H1 (cell line): ENCODE data around the gene PPP2R3A. TPM values are rescaled to one million over a fixed set of nuclear protein-coding genes. Genes with fewer than 3 reads are reported as not detected.

ENCODE experiments used
- CTCF ChIA-PET: fragments of 300-600 bp; sonication (Branson Sonifier 250); formaldehyde crosslinking; loops from one replicate; lab custom pipeline; 2021; ENCODE audit not compliant: partially characterized antibody; lab: Charles Lee
- POLR2A ChIA-PET: fragments of 300-600 bp; sonication (Branson Sonifier 250); formaldehyde crosslinking; loops from one replicate; lab custom pipeline; 2021; ENCODE audit warnings: inconsistent platforms; ENCODE audit not compliant: partially characterized antibody; lab: Charles Lee
- DNase-seq, 2 experiments: peaks; one replicate each; pipeline versions ENCODE4 v3.0.0 to v3.0.0-alpha.2; 2010 to 2022; ENCODE audit warnings: low spot score in 2 of 2, low read depth in 1 of 2, mixed read lengths in 1 of 2
- FAIRE-seq: peaks from 2 replicates; lab custom pipeline; 2011; peaks lifted over from hg19 to GRCh38; lab: Jason Lieb, UNC
- H2AFZ ChIP-seq: 2 replicates; pipeline ENCODE4 v1.8.1; 2012; ENCODE audit warnings: low read length, inconsistent platforms
- H2AK5ac ChIP-seq: 2 replicates; pipeline ENCODE4 v1.6.1; 2013; ENCODE audit warnings: low read depth, low read length
- H2BK120ac ChIP-seq: replicated peaks from 2 replicates; pipeline ENCODE3; 2013; ENCODE audit warnings: low read depth, low read length, inconsistent platforms
- H2BK12ac ChIP-seq: 2 replicates; pipeline ENCODE4 v1.6.1; 2013; ENCODE audit warnings: low read depth, low read length
- H2BK15ac ChIP-seq: 2 replicates; pipeline ENCODE4 v1.6.1; 2013; ENCODE audit warnings: low read length
- H2BK20ac ChIP-seq: 2 replicates; pipeline ENCODE4 v1.6.1; 2013; ENCODE audit warnings: low read length
- H2BK5ac ChIP-seq: 2 replicates; pipeline ENCODE4 v1.6.1; 2013; ENCODE audit warnings: low read depth, low read length
- H3K14ac ChIP-seq: 2 replicates; pipeline ENCODE4 v1.6.1; 2013; ENCODE audit warnings: inconsistent platforms; ENCODE audit not compliant: insufficient read length
- H3K18ac ChIP-seq: 2 replicates; pipeline ENCODE4 v1.6.1; 2013; ENCODE audit warnings: low read length; ENCODE audit errors: extremely low read depth
- H3K23ac ChIP-seq: 2 replicates; pipeline ENCODE4 v1.6.1; 2013; ENCODE audit warnings: inconsistent platforms; ENCODE audit not compliant: insufficient read length
- H3K23me2 ChIP-seq: 2 replicates; pipeline ENCODE4 v1.6.1; 2013; ENCODE audit warnings: low read depth, low read length
- H3K27ac ChIP-seq: 2 replicates; pipeline ENCODE4 v1.6.1; 2011; ENCODE audit warnings: low read depth, low read length, inconsistent platforms
- H3K27me3 ChIP-seq, 4 experiments: replicated peaks in 1 of 4; 1 replicate in 1 of 4; 2 replicates in 3 of 4; pipeline versions ENCODE4 v1.6.1 to v1.8.1; 2011 to 2013; ENCODE audit warnings: low read length in 3 of 4, mild to moderate bottlenecking in 3 of 4, inconsistent platforms in 2 of 4, mixed read lengths in 2 of 4, moderate library complexity in 1 of 4; ENCODE audit not compliant: control insufficient read depth in 3 of 4, insufficient read depth in 3 of 4; ENCODE audit errors: extremely low read depth in 1 of 4
- H3K36me3 ChIP-seq, 4 experiments: 2 replicates each; pipeline versions ENCODE4 v1.6.1 to v1.8.1; 2011 to 2013; ENCODE audit warnings: mild to moderate bottlenecking in 4 of 4, low read length in 3 of 4, moderate library complexity in 2 of 4, control low read depth in 1 of 4, inconsistent platforms in 1 of 4; ENCODE audit not compliant: insufficient read depth in 4 of 4, control insufficient read depth in 2 of 4
- H3K4ac ChIP-seq: replicated peaks from 2 replicates; pipeline ENCODE3; 2013; ENCODE audit warnings: low read length, low read depth, mixed read lengths, inconsistent platforms; ENCODE audit not compliant: insufficient read length
- H3K4me1 ChIP-seq, 4 experiments: replicated peaks in 1 of 4; 1 replicate in 1 of 4; 2 replicates in 3 of 4; pipeline versions ENCODE4 v1.6.1 to v1.8.1; 2011 to 2013; ENCODE audit warnings: low read length in 3 of 4, inconsistent platforms in 2 of 4, mixed read lengths in 1 of 4; ENCODE audit not compliant: insufficient read depth in 4 of 4, control insufficient read depth in 3 of 4
- H3K4me2 ChIP-seq, 2 experiments: 2 replicates each; pipeline versions ENCODE4 v1.6.1 to v1.8.1; 2011 to 2013; ENCODE audit warnings: low read depth in 2 of 2, low read length in 2 of 2, control low read depth in 1 of 2, inconsistent platforms in 1 of 2, mild to moderate bottlenecking in 1 of 2; ENCODE audit not compliant: insufficient read depth in 1 of 2
- H3K4me3 ChIP-seq, 4 experiments: fragments of 200-600, 300-600 bp in 1 of 4; sonication (generic), shearing (Covaris generic), sonication (Bioruptor Twin) in 1 of 4; 2 replicates each; pipeline versions ENCODE4 v1.5.1 to v1.8.1; 2011 to 2016; ENCODE audit warnings: low read length in 4 of 4, low read depth in 3 of 4, control low read depth in 2 of 4, inconsistent platforms in 2 of 4, mild to moderate bottlenecking in 2 of 4, mixed read lengths in 1 of 4, moderate library complexity in 1 of 4; ENCODE audit not compliant: insufficient read depth in 2 of 4; ENCODE audit errors: extremely low read depth in 1 of 4
- H3K56ac ChIP-seq: replicated peaks from 2 replicates; pipeline ENCODE3; 2013; ENCODE audit warnings: low read depth, mild to moderate bottlenecking, mixed read lengths, low read length, inconsistent platforms; ENCODE audit not compliant: insufficient read length
- H3K79me1 ChIP-seq: 2 replicates; pipeline ENCODE4 v1.6.1; 2013; ENCODE audit warnings: low read depth, low read length, control low read depth
- H3K79me2 ChIP-seq, 2 experiments: 2 replicates each; pipeline versions ENCODE4 v1.6.1 to v1.8.1; 2012 to 2013; ENCODE audit warnings: low read length in 2 of 2, mild to moderate bottlenecking in 2 of 2, inconsistent platforms in 1 of 2; ENCODE audit not compliant: insufficient read depth in 2 of 2, control insufficient read depth in 1 of 2
- H3K9ac ChIP-seq, 4 experiments: replicated peaks in 1 of 4; 1 replicate in 1 of 4; 2 replicates in 3 of 4; pipeline versions ENCODE4 v1.6.1 to v1.8.1; 2011 to 2013; ENCODE audit warnings: low read depth in 3 of 4, low read length in 3 of 4, control low read depth in 2 of 4, mild to moderate bottlenecking in 2 of 4, moderate library complexity in 2 of 4, inconsistent platforms in 1 of 4; ENCODE audit errors: extremely low read depth in 1 of 4
- H3K9me3 ChIP-seq, 2 experiments: 2 replicates each; pipeline versions ENCODE4 v1.6.1 to v1.8.1; 2012 to 2013; ENCODE audit warnings: mild to moderate bottlenecking in 2 of 2, moderate library complexity in 2 of 2, control low read depth in 1 of 2, inconsistent platforms in 1 of 2, low read depth in 1 of 2, low read length in 1 of 2, mixed read lengths in 1 of 2; ENCODE audit not compliant: insufficient read depth in 2 of 2
- H4K20me1 ChIP-seq, 2 experiments: replicated peaks in 1 of 2; 2 replicates each; pipeline versions ENCODE3 to v1.8.1; 2011 to 2013; ENCODE audit warnings: inconsistent platforms in 2 of 2, low read length in 2 of 2, mild to moderate bottlenecking in 1 of 2; ENCODE audit not compliant: insufficient read depth in 2 of 2, control insufficient read depth in 1 of 2
- H4K5ac ChIP-seq: 2 replicates; pipeline ENCODE4 v1.6.1; 2013; ENCODE audit warnings: low read length, low read depth, mixed read lengths, inconsistent platforms; ENCODE audit not compliant: insufficient read length
- H4K8ac ChIP-seq: 2 replicates; pipeline ENCODE4 v1.8.0; 2013; ENCODE audit warnings: mild to moderate bottlenecking, moderate library complexity, low read length, inconsistent platforms; ENCODE audit not compliant: insufficient read depth; ENCODE audit errors: extremely low read depth
- H4K91ac ChIP-seq: replicated peaks from 2 replicates; pipeline ENCODE3; 2013; ENCODE audit warnings: low read length, mixed read lengths, inconsistent platforms; ENCODE audit not compliant: insufficient read length
- CEBPB ChIP-seq: IDR thresholded peaks from 2 replicates; pipeline ENCODE4 v1.6.1; 2012; ENCODE audit warnings: low read depth, low read length
- CHD2 ChIP-seq: IDR thresholded peaks from 2 replicates; pipeline ENCODE4 v1.6.1; 2012; ENCODE audit warnings: low read length, improper control_type of control experiment
- CREB1 ChIP-seq: IDR thresholded peaks from 2 replicates; pipeline ENCODE4 v1.6.1; 2012; ENCODE audit warnings: inconsistent platforms
- EZH2 ChIP-seq: fragments of 200-600 bp; sonication (generic); IDR thresholded peaks from 2 replicates; pipeline ENCODE4 v1.7.1; 2012; ENCODE audit warnings: low read depth, mild to moderate bottlenecking, moderate library complexity, low read length, inconsistent platforms; ENCODE audit not compliant: severe bottlenecking
- FOSL1 ChIP-seq: IDR thresholded peaks from 2 replicates; pipeline ENCODE4 v1.6.1; 2011; ENCODE audit warnings: mild to moderate bottlenecking, low read depth, low read length, moderate library complexity; ENCODE audit not compliant: insufficient read depth
- GTF2F1 ChIP-seq: IDR thresholded peaks from 2 replicates; pipeline ENCODE4 v1.6.1; 2012; ENCODE audit warnings: low read depth, low read length, improper control_type of control experiment, borderline replicate concordance
- JUN ChIP-seq: IDR thresholded peaks from 2 replicates; pipeline ENCODE4 v1.6.1; 2011; ENCODE audit warnings: low read depth, mild to moderate bottlenecking, improper control_type of control experiment, low read length
- KDM4A ChIP-seq: IDR thresholded peaks from one replicate; pipeline ENCODE4 v1.7.1; 2012; ENCODE audit warnings: low read depth, mild to moderate bottlenecking, moderate library complexity, low read length, inconsistent platforms; ENCODE audit not compliant: severe bottlenecking
- POLR2A ChIP-seq, 2 experiments: IDR thresholded peaks; 1 replicate in 1 of 2; 2 replicates in 1 of 2; pipeline ENCODE4 v1.6.1; 2011; ENCODE audit warnings: low read depth in 2 of 2, low read length in 2 of 2, mild to moderate bottlenecking in 2 of 2; ENCODE audit errors: control extremely low read depth in 1 of 2
- RFX5 ChIP-seq: IDR thresholded peaks from 2 replicates; pipeline ENCODE4 v1.6.1; 2011; ENCODE audit warnings: low read depth, low read length, improper control_type of control experiment, borderline replicate concordance
- SIN3A ChIP-seq, 2 experiments: IDR thresholded peaks in 1 of 2; conservative IDR thresholded peaks in 1 of 2; 2 replicates each; pipeline ENCODE4 v1.6.1; 2011 to 2012; ENCODE audit warnings: low read length in 2 of 2, improper control_type of control experiment in 1 of 2, low read depth in 1 of 2, mild to moderate bottlenecking in 1 of 2
- SIX5 ChIP-seq: IDR thresholded peaks from 2 replicates; pipeline ENCODE4 v1.6.1; 2011; ENCODE audit warnings: mild to moderate bottlenecking, low read depth, low read length
- SUZ12 ChIP-seq: fragments of 200-600 bp; sonication (generic); IDR thresholded peaks from 2 replicates; pipeline ENCODE4 v1.6.1; 2012; ENCODE audit warnings: mild to moderate bottlenecking, inconsistent platforms, low read length, moderate library complexity, mixed read lengths
- TAF1 ChIP-seq: IDR thresholded peaks from 2 replicates; pipeline ENCODE4 v1.6.1; 2011; ENCODE audit warnings: mild to moderate bottlenecking, low read depth, low read length
- YY1 ChIP-seq: IDR thresholded peaks from 2 replicates; pipeline ENCODE4 v1.6.1; 2011; ENCODE audit warnings: low read depth, mild to moderate bottlenecking, low read length
- WGBS, 2 experiments: shearing (Covaris generic) in 1 of 2; methylation state at CpG; one replicate each; pipeline versions ENCODE4 v1.1.6 to v1.1.7; 2013 to 2015; ENCODE audit warnings: low lambda C conversion rate in 2 of 2, mixed read lengths in 2 of 2, inconsistent platforms in 1 of 2, low coverage in 1 of 2, missing lambda C conversion rate in 1 of 2; ENCODE audit not compliant: insufficient replicate concordance in 2 of 2, insufficient coverage in 1 of 2, insufficient read length in 1 of 2; ENCODE audit errors: extremely low coverage in 1 of 2, missing lambda C conversion rate in 1 of 2; 5-methylcytosine and 5-hydroxymethylcytosine counted together
- polyA plus RNA-seq, 7 experiments: library from polyadenylated mRNA; depleted of rRNA in 3 of 7; stranded (reverse) in 5 of 7; unstranded in 2 of 7; fragments of >200 nt in 5 of 7; fragments of 200-250 nt in 2 of 7; gene quantifications; 1 replicate in 5 of 7; 2 replicates in 1 of 7; 4 replicates in 1 of 7; pipeline versions ENCODE4 v1.2.1 to v1.2.3, GENCODE V29; 2011 to 2013; ENCODE audit warnings: missing spikeins in 2 of 7, mixed read lengths in 2 of 7
- total RNA-seq: library from RNA; stranded (reverse); fragmentation: NEBNext Ultra II Directional; extraction: Animal tissue kit (Norgen Biotek cat#: 25700); gene quantifications from 2 replicates; pipeline ENCODE4 v1.2.1, GENCODE V29; 2021

PPP2R3A gene
- total and polyA plus RNA-seq, 2 of the 8 experiments (the other 6 are each of a cell fraction or from before 2014, with no cell fraction given) = 4.1 to 15.2 TPM

- H2BK20ac ChIP-seq = no peak overlapping the region
- no peaks in the 10 kb centered on the region for H3K9me3 ChIP-seq
- H2AFZ ChIP-seq = no peak overlapping the region
- H4K8ac ChIP-seq = no peak overlapping the region
- no peaks in the 10 kb centered on the region; a peak in 1 of 7 replicates for H3K27me3 ChIP-seq
- CTCF ChIA-PET = interaction anchor here (1.0 to 1.2 kb wide), 2 partner anchors 9 to 67 kb away, joined by 3 to 4 read pairs; no protein-coding TSS in a partner anchor
- no peak overlapping the region for H3K4me2 ChIP-seq
- peaks cover 0 to 7% of the 10 kb centered on the region in 2 experiments for H4K20me1 ChIP-seq
- DNase-seq = no peak
- H3K23ac ChIP-seq = no peak overlapping the region
- 0 out of 2 replicates have a peak overlapping the region, but pooled peaks have one; percentile 31 for H2BK12ac ChIP-seq
- no peak overlapping the region for H3K14ac ChIP-seq
- no peak overlapping the region for H2BK120ac ChIP-seq
- no peaks in the 10 kb centered on the region for H3K79me1 ChIP-seq
- no peak overlapping the region for H4K5ac ChIP-seq
- no peak overlapping the region for H4K91ac ChIP-seq
- H3K56ac ChIP-seq = no peak overlapping the region
- H3K4me1 ChIP-seq = peaks cover 0 to 7% (median under 1%) of the 10 kb centered on the region in 4 experiments; a peak in 2 of 7 replicates
- no peak overlapping the region for H2AK5ac ChIP-seq
- no peak overlapping the region for H2BK5ac ChIP-seq
- H3K36me3 ChIP-seq = peaks cover 0 to 3% (median 0%) of the 10 kb centered on the region in 4 experiments; a peak in 2 of 8 replicates
- H3K27ac ChIP-seq = no peak overlapping the region
- no peak overlapping the region for H3K9ac ChIP-seq
- no peak overlapping the region for H2BK15ac ChIP-seq
- H3K79me2 ChIP-seq = no peaks in the 10 kb centered on the region
- H3K4me3 ChIP-seq = no peak overlapping the region
- no peak overlapping the region for H3K4ac ChIP-seq
- 88% methylated on average over 4 of the region's 4 CpGs; no CpG with 5 or more reads in 1 of the 2 experiments for WGBS, 2 experiments
- no peak for FAIRE-seq
- no peak overlapping the region for H3K18ac ChIP-seq
- H3K23me2 ChIP-seq = no peaks in the 10 kb centered on the region
- POLR2A ChIA-PET = interaction anchor here (0.6 kb wide), 1 partner anchor 55 kb away, joined by 5 read pairs; no protein-coding TSS in a partner anchor
- no peak for TF ChIP-seq CREB1
- no peak for TF ChIP-seq SIX5
- TF ChIP-seq SUZ12 = no peak
- TF ChIP-seq RFX5 = no peak
- TF ChIP-seq KDM4A = no peak
- TF ChIP-seq EZH2 = no peak
- TF ChIP-seq POLR2A (IDR thresholded peaks at IDR 0.05; ENCODE audit: control extremely low read depth in 1 of 2, low read depth in 2 of 2, low read length in 2 of 2) = no peak
- TF ChIP-seq FOSL1 = no peak
- TF ChIP-seq TAF1 = no peak
- no peak for TF ChIP-seq YY1
- no peak for TF ChIP-seq GTF2F1
- TF ChIP-seq SIN3A (conservative IDR thresholded peaks at IDR 0.05 in 1 of 2, IDR thresholded peaks at IDR 0.05 in 1 of 2; ENCODE audit: low read depth in 1 of 2, low read length in 2 of 2) = no peak
- no peak for TF ChIP-seq CEBPB
- no peak for TF ChIP-seq CHD2
- TF ChIP-seq JUN = no peak
Observed at GRCh38 chr3:136141891-136142290, 176.4 kb downstream of the PPP2R3A start.
